DND-41 (cell line): ENCODE data around the gene C5AR2.

ENCODE experiments used
- EZH2 ChIP-seq: IDR thresholded peaks from 3 replicates; pipeline ENCODE4 v1.6.1; 2012; ENCODE audit warnings: borderline replicate concordance, low read depth, mild to moderate bottlenecking, moderate library complexity, low read length, inconsistent platforms; ENCODE audit not compliant: severe bottlenecking
- TF ChIP-seq, protein P1 (sequence below): IDR thresholded peaks from 2 replicates; pipeline ENCODE4 v1.5.1; 2012; ENCODE audit warnings: borderline replicate concordance, low read length, moderate library complexity, mild to moderate bottlenecking; ENCODE audit not compliant: poor library complexity, severe bottlenecking; ENCODE audit errors: extremely low read depth

GRCh38 chr19:47296036-47296435 lies 35.9 kb upstream of the C5AR2 start:
- TF ChIP-seq, protein P1, sequence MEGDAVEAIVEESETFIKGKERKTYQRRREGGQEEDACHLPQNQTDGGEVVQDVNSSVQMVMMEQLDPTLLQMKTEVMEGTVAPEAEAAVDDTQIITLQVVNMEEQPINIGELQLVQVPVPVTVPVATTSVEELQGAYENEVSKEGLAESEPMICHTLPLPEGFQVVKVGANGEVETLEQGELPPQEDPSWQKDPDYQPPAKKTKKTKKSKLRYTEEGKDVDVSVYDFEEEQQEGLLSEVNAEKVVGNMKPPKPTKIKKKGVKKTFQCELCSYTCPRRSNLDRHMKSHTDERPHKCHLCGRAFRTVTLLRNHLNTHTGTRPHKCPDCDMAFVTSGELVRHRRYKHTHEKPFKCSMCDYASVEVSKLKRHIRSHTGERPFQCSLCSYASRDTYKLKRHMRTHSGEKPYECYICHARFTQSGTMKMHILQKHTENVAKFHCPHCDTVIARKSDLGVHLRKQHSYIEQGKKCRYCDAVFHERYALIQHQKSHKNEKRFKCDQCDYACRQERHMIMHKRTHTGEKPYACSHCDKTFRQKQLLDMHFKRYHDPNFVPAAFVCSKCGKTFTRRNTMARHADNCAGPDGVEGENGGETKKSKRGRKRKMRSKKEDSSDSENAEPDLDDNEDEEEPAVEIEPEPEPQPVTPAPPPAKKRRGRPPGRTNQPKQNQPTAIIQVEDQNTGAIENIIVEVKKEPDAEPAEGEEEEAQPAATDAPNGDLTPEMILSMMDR, result peak; percentile 81
- TF ChIP-seq EZH2, result no peak
